Esophagus (tissue), 2 donors: Measurements from ENCODE around the gene SPDYE1. TPM values are rescaled to one million over a fixed set of nuclear protein-coding genes. Genes with fewer than 3 reads are reported as not detected.

Experiments
- H3K27ac ChIP-seq, 2 donors: one replicate each; pipeline ENCODE4 v1.5.1; 2013; ENCODE audit warnings: low read depth in 2 of 2, mild to moderate bottlenecking in 2 of 2, inconsistent platforms in 1 of 2, low read length in 1 of 2, moderate library complexity in 1 of 2
- H3K27me3 ChIP-seq, 2 donors: one replicate each; pipeline ENCODE4 v1.6.1; 2013; ENCODE audit warnings: low read length in 2 of 2, control low read depth in 1 of 2, mild to moderate bottlenecking in 1 of 2; ENCODE audit not compliant: insufficient read depth in 2 of 2, control insufficient read depth in 1 of 2
- H3K36me3 ChIP-seq, 2 donors: one replicate each; pipeline ENCODE4 v1.6.1; 2013; ENCODE audit warnings: low read length in 1 of 2; ENCODE audit not compliant: control insufficient read depth in 2 of 2, insufficient read depth in 2 of 2
- H3K4me1 ChIP-seq, 2 donors: one replicate each; pipeline ENCODE4 v1.6.1; 2013; ENCODE audit warnings: low read length in 1 of 2; ENCODE audit not compliant: control insufficient read depth in 2 of 2, insufficient read depth in 2 of 2
- H3K4me3 ChIP-seq, 2 donors: one replicate each; pipeline ENCODE4 v1.5.1; 2013; ENCODE audit warnings: low read length in 2 of 2, mild to moderate bottlenecking in 2 of 2, low read depth in 1 of 2, moderate library complexity in 1 of 2
- H3K9me3 ChIP-seq, 2 donors: one replicate each; pipeline ENCODE4 v1.6.1; 2013; ENCODE audit warnings: mild to moderate bottlenecking in 2 of 2, low read depth in 1 of 2, low read length in 1 of 2, moderate library complexity in 1 of 2; ENCODE audit not compliant: control insufficient read depth in 2 of 2, insufficient read depth in 1 of 2
- WGBS, 2 donors: extraction: QIAGEN DNeasy Blood & Tissue Kit; methylation state at CpG; one replicate each; pipeline ENCODE4 v1.1.7; 2013; 5-methylcytosine and 5-hydroxymethylcytosine counted together
- polyA plus RNA-seq, 2 donors: library from polyadenylated mRNA; stranded (reverse); fragments of 200-250 nt; gene quantifications; one replicate each; pipeline ENCODE4 v1.2.3, GENCODE V29; 2013
- donor health status: healthy with polysubstance abuse.
- donor health status: Bipolar disorder and iron deficiency.

Gene SPDYE1
- polyA plus RNA-seq, 2 donors: 0.01 TPM; not detected in 1

DNA sequence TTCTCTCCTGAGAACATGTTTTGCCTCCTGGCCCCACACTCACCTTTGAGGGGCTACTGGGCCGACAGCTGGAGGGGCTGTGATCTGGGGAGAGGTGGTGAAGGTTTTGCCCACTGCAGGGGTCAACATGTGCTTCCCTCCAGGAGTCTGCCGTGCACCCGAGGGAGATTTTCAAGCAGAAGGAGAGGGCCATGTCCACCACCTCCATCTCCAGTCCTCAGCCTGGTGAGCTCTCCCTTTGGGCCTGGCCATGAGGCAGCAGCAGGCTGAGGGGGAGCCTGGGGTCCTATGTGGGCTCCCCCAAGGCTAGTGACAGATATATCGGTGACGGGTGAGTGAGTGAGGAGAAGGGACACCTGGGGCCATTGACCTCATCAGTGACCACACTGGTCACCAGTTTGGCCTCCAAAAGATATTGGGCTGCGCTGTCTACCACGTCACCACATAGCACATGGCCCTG lies 61.1 kb downstream of the SPDYE1 start:
- peaks cover 8 to 20% of the 10 kb centered on the region in 2 donors for H3K4me1 ChIP-seq
- no peaks in the 10 kb centered on the region for H3K27me3 ChIP-seq
- H3K36me3 ChIP-seq: peaks cover 34 to 68% of the 10 kb centered on the region in 2 donors
- H3K27ac ChIP-seq: peak overlapping the region; percentile 79 to 88
- WGBS, 2 donors: 90 to 91% methylated on average over 7 of the region's 7 CpGs
- H3K9me3 ChIP-seq: no peaks in the 10 kb centered on the region
- no peak overlapping the region for H3K4me3 ChIP-seq

DNA sequence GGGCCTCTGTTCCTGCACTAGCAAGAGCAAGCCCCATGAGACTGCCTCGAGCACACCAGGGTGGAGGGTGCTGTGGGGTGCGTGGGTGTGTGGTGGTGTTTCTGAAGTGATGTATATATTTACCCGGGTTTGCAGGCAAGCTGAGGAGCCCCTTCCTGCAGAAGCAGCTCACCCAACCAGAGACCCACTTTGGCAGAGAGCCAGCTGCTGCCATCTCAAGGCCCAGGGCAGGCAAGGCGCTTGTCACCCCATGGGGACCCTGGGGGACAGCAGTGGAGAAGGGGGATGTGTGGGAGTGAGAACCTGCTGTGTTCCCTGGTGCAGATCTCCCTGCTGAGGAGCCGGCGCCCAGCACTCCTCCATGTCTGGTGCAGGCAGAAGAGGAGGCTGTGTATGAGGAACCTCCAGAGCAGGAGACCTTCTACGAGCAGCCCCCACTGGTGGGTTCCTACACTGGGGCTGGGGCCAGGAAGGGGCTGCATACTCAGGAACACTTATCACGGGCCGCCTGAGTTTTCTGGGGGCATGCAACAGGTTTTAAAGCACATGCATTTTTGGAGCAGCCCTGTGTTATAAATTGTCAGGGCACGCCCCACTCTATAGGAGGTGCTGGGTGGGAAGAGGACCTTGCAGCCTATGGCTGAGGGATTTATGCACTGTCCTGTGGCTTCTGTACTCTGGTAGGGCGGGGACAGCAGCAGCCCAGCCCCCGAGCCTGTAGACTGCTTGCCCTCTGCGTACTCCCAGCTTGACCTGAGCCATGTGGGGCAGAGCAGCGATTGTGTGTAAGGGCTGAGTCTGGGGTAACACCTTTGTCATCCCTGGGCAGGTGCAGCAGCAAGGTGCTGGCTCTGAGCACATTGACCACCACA lies 61.8 kb downstream of the SPDYE1 start:
- peaks cover 10 to 24% of the 10 kb centered on the region in 2 donors for H3K4me1 ChIP-seq
- no peaks in the 10 kb centered on the region for H3K27me3 ChIP-seq
- H3K9me3 ChIP-seq: no peaks in the 10 kb centered on the region
- 88 to 91% methylated on average over 14 of the region's 14 CpGs for WGBS, 2 donors
- H3K36me3 ChIP-seq: peaks cover 34 to 68% of the 10 kb centered on the region in 2 donors
- no peak overlapping the region for H3K4me3 ChIP-seq
- H3K27ac ChIP-seq: peak overlapping the region in 1 of 2 donors; percentile 88

Other genes starting within 250 kb of the SPDYE1 start
- 10 to 100 TPM; 58.5 to 87.5 TPM for gene BLVRA, start 239.2 kb upstream of the SPDYE1 start, polyA plus RNA-seq
- 100 to 1,000 TPM in 1 of 2 donors, 10 to 100 TPM in 1; 70.4 to 156 TPM for gene MRPS24, start 128.4 kb upstream of the SPDYE1 start, polyA plus RNA-seq
- 10 to 100 TPM; 12.2 to 18.8 TPM for gene URGCP, start 91.3 kb upstream of the SPDYE1 start, polyA plus RNA-seq
- gene UBE2D4, start 71.5 kb upstream of the SPDYE1 start, polyA plus RNA-seq: 1 to 10 TPM; 8.3 to 8.5 TPM
- gene DBNL, start 46.8 kb downstream of the SPDYE1 start, polyA plus RNA-seq: 100 to 1,000 TPM; 157 to 215 TPM
- gene PGAM2, start 67.7 kb downstream of the SPDYE1 start, polyA plus RNA-seq: 1 to 10 TPM; 2.1 to 3.8 TPM
- gene POLM, start 84.6 kb downstream of the SPDYE1 start, polyA plus RNA-seq: 10 to 100 TPM; 11.4 to 26.3 TPM
- gene AEBP1, start 106.4 kb downstream of the SPDYE1 start, polyA plus RNA-seq: 10 to 100 TPM in 1 of 2 donors, 1 to 10 TPM in 1; 8.8 to 19.9 TPM
- gene POLD2, start 125.7 kb downstream of the SPDYE1 start, polyA plus RNA-seq: 10 to 100 TPM; 60.1 to 94.9 TPM
- under 1 TPM; 0.12 to 0.53 TPM for gene MYL7, start 143.4 kb downstream of the SPDYE1 start, polyA plus RNA-seq
- under 1 TPM; 0.18 to 0.27 TPM for gene GCK, start 191.5 kb downstream of the SPDYE1 start, polyA plus RNA-seq
- gene YKT6, start 203.1 kb downstream of the SPDYE1 start, polyA plus RNA-seq: 10 to 100 TPM; 32.7 to 52.6 TPM